T-helper 17 cell (primary cell): ENCODE data around the gene NUBPL. TPM values are rescaled to one million over a fixed set of nuclear protein-coding genes. Genes with fewer than 3 reads are reported as not detected.
"Not testable (repeated sequence)": the region's sequence is repeated elsewhere in the genome, so short reads cannot be mapped to it uniquely, and the experiment has no call there.

ENCODE experiments used
- ATAC-seq: fragments of 150-1000 bp; cut with Tn5 transposase; 2 replicates; pipeline ENCODE4 v1.10.0; 2021; ENCODE audit warnings: mild to moderate bottlenecking, moderate library complexity
- DNase-seq, 3 donors: peaks; one replicate each; pipeline versions ENCODE4 v3.0.0 to v3.0.0-alpha.2; 2020 to 2021
- H3K9me3 ChIP-seq: one replicate; pipeline ENCODE4 v1.7.0; 2013; ENCODE audit warnings: low read length, mild to moderate bottlenecking; ENCODE audit not compliant: control insufficient read depth, poor library complexity, severe bottlenecking
- H3K27ac Mint-ChIP-seq: one replicate; pipeline ENCODE4 v1.8.0; 2022; ENCODE audit warnings: mild to moderate bottlenecking, moderate library complexity, mixed read lengths
- H3K27me3 Mint-ChIP-seq: one replicate; pipeline ENCODE4 v1.8.0; 2022; ENCODE audit warnings: mixed read lengths
- H3K36me3 Mint-ChIP-seq: one replicate; pipeline ENCODE4 v1.8.0; 2022; ENCODE audit warnings: low read depth, mixed read lengths
- H3K4me1 Mint-ChIP-seq: one replicate; pipeline ENCODE4 v1.8.0; 2022; ENCODE audit warnings: mild to moderate bottlenecking, mixed read lengths
- H3K4me3 Mint-ChIP-seq: one replicate; pipeline ENCODE4 v1.8.0; 2022; ENCODE audit warnings: mild to moderate bottlenecking, moderate library complexity, mixed read lengths
- total RNA-seq, 4 donors: library from RNA in 2 of 4; stranded (reverse) in 2 of 4; gene quantifications; one replicate each; pipeline ENCODE4 v1.2.3 and lab custom pipeline; 2022 to 2026

Gene NUBPL
- total RNA-seq, 2 donors from 2014 or later: 9.9 to 10.4 TPM

GRCh38 chr14:31582836-31583452 is 21.7 kb downstream of the NUBPL start:
- no peak for ATAC-seq
- H3K9me3 ChIP-seq: no peaks in the 10 kb centered on the region
- Mint-ChIP-seq H3K4me1 (peaks cover 14% of the 10 kb centered on the region), H3K27me3 (no peaks in the 10 kb centered on the region), H3K4me3 (no peak overlapping the region), H3K27ac (no peak overlapping the region), H3K36me3 (peaks cover 4% of the 10 kb centered on the region)
- no peak for DNase-seq

- H3K9me3 ChIP-seq: no peaks in the 10 kb centered on the region
- no peak overlapping the region for H3K27ac Mint-ChIP-seq
- ATAC-seq (no peak), DNase-seq (no peak)
- no peaks in the 10 kb centered on the region for H3K27me3 Mint-ChIP-seq
- peaks cover 3% of the 10 kb centered on the region for H3K4me1 Mint-ChIP-seq
- no peak overlapping the region for H3K4me3 Mint-ChIP-seq
- peaks cover 7% of the 10 kb centered on the region for H3K36me3 Mint-ChIP-seq
Measured at GRCh38 chr14:31590206-31590605, 29.0 kb downstream of the NUBPL start.

- Mint-ChIP-seq H3K4me1 (peaks cover 3% of the 10 kb centered on the region), H3K27me3 (no peaks in the 10 kb centered on the region), H3K4me3 (no peak overlapping the region), H3K36me3 (peaks cover 7% of the 10 kb centered on the region), H3K27ac (no peak overlapping the region)
- ATAC-seq (no peak), DNase-seq (no peak)
- H3K9me3 ChIP-seq: no peaks in the 10 kb centered on the region
Measured at GRCh38 chr14:31592122-31592521, 30.9 kb downstream of the NUBPL start.

- no peak overlapping the region for H3K27ac Mint-ChIP-seq
- no peaks in the 10 kb centered on the region for H3K9me3 ChIP-seq
- H3K27me3 Mint-ChIP-seq: no peaks in the 10 kb centered on the region
- peaks cover 3% of the 10 kb centered on the region for H3K4me1 Mint-ChIP-seq
- ATAC-seq: no peak
- H3K4me3 Mint-ChIP-seq: no peak overlapping the region
- peaks cover 7% of the 10 kb centered on the region for H3K36me3 Mint-ChIP-seq
- DNase-seq: no peak
Measured at GRCh38 chr14:31592631-31593030, 31.4 kb downstream of the NUBPL start.

- DNase-seq: no peak
- ATAC-seq: no peak
- Mint-ChIP-seq H3K27me3 (no peaks in the 10 kb centered on the region), H3K4me1 (peaks cover 3% of the 10 kb centered on the region), H3K36me3 (peaks cover 9% of the 10 kb centered on the region), H3K27ac (no peak overlapping the region), H3K4me3 (no peak overlapping the region)
- no peaks in the 10 kb centered on the region for H3K9me3 ChIP-seq
Measured at GRCh38 chr14:31596342-31597095, 35.3 kb downstream of the NUBPL start.

- H3K27me3 Mint-ChIP-seq: no peaks in the 10 kb centered on the region
- H3K9me3 ChIP-seq: no peaks in the 10 kb centered on the region
- no peak overlapping the region for H3K4me3 Mint-ChIP-seq
- no peak overlapping the region for H3K27ac Mint-ChIP-seq
- H3K4me1 Mint-ChIP-seq: no peaks in the 10 kb centered on the region
- no peak for DNase-seq
- ATAC-seq: no peak
- peaks cover 3% of the 10 kb centered on the region for H3K36me3 Mint-ChIP-seq
Measured at GRCh38 chr14:31605702-31606101, 44.5 kb downstream of the NUBPL start.

- ATAC-seq (no peak), DNase-seq (no peak)
- H3K27ac Mint-ChIP-seq: no peak overlapping the region
- no peaks in the 10 kb centered on the region for H3K27me3 Mint-ChIP-seq
- H3K4me3 Mint-ChIP-seq: no peak overlapping the region
- no peaks in the 10 kb centered on the region for H3K9me3 ChIP-seq
- H3K4me1 Mint-ChIP-seq: no peaks in the 10 kb centered on the region
- H3K36me3 Mint-ChIP-seq: peaks cover 2% of the 10 kb centered on the region
Measured at GRCh38 chr14:31611778-31612433, 50.7 kb downstream of the NUBPL start.

- no peaks in the 10 kb centered on the region for H3K4me1 Mint-ChIP-seq
- peaks cover 4% of the 10 kb centered on the region for H3K36me3 Mint-ChIP-seq
- DNase-seq (no peak), ATAC-seq (no peak)
- H3K27ac Mint-ChIP-seq: no peak overlapping the region
- no peaks in the 10 kb centered on the region for H3K27me3 Mint-ChIP-seq
- no peaks in the 10 kb centered on the region for H3K9me3 ChIP-seq
- no peak overlapping the region for H3K4me3 Mint-ChIP-seq
Measured at GRCh38 chr14:31613188-31613587, 52.0 kb downstream of the NUBPL start.

- not testable (repeated sequence) for H3K4me3 Mint-ChIP-seq, DNase-seq, H3K9me3 ChIP-seq, H3K27ac Mint-ChIP-seq, H3K4me1 Mint-ChIP-seq, ATAC-seq, H3K36me3 Mint-ChIP-seq, H3K27me3 Mint-ChIP-seq
Measured at GRCh38 chr14:31618884-31619283, 57.7 kb downstream of the NUBPL start.

- H3K4me1 Mint-ChIP-seq: no peaks in the 10 kb centered on the region
- ATAC-seq: no peak
- H3K27me3 Mint-ChIP-seq: no peaks in the 10 kb centered on the region
- no peak overlapping the region for H3K27ac Mint-ChIP-seq
- no peak overlapping the region for H3K4me3 Mint-ChIP-seq
- DNase-seq: no peak
- no peaks in the 10 kb centered on the region for H3K9me3 ChIP-seq
- peaks cover 8% of the 10 kb centered on the region for H3K36me3 Mint-ChIP-seq
Measured at GRCh38 chr14:31619440-31619839, 58.2 kb downstream of the NUBPL start.

- ATAC-seq, DNase-seq, H3K4me3 Mint-ChIP-seq, H3K9me3 ChIP-seq, H3K4me1 Mint-ChIP-seq, H3K27ac Mint-ChIP-seq, H3K27me3 Mint-ChIP-seq, H3K36me3 Mint-ChIP-seq: not testable (repeated sequence)
Measured at GRCh38 chr14:31620898-31621297, 59.7 kb downstream of the NUBPL start.

GRCh38 chr14:31622060-31622459 is 60.9 kb downstream of the NUBPL start:
- Mint-ChIP-seq H3K27ac (no peak overlapping the region), H3K27me3 (no peaks in the 10 kb centered on the region), H3K4me3 (no peak overlapping the region), H3K4me1 (no peaks in the 10 kb centered on the region), H3K36me3 (peaks cover 9% of the 10 kb centered on the region)
- H3K9me3 ChIP-seq: no peaks in the 10 kb centered on the region
- no peak for DNase-seq
- no peak for ATAC-seq

GRCh38 chr14:31652900-31653299 is 91.7 kb downstream of the NUBPL start:
- not testable (repeated sequence) for DNase-seq, H3K9me3 ChIP-seq, H3K4me1 Mint-ChIP-seq, H3K27ac Mint-ChIP-seq, ATAC-seq, H3K36me3 Mint-ChIP-seq, H3K27me3 Mint-ChIP-seq, H3K4me3 Mint-ChIP-seq
